Measurements from ENCODE around the gene OR1K1. TPM values are rescaled to one million over a fixed set of nuclear protein-coding genes. Genes with fewer than 3 reads are reported as not detected.
"Not testable (repeated sequence)": the region's sequence is repeated elsewhere in the genome, so short reads cannot be mapped to it uniquely, and the experiment has no call there.

Gene OR1K1
- total and polyA plus RNA-seq, 2 experiments from 2014 or later, result 0.20 TPM; not detected in 1

DNA sequence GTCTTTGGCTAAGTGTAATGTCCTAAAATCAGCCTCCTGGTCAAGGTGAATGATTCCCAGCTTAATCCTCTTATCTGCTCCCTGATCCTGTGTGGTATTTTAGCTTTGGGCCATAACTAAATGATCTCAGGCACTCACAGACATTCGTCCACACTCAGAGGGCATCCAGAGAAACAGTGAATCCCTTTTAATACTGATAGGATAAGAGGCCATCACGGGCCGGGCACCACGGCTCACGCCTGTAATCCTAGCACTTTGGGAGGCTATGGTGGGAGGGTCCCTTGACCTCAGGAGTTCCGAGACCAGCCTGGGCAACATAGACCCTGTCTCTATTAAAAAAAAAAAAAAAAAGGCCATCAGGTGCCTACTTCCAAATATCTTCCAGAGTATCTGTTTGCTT is 22.1 kb downstream of the OR1K1 start:
- Histone ChIP-seq H3K36me3 (peaks cover 37% of the 10 kb centered on the region), H3K27ac (no peak overlapping the region), H3K9me3 (ENCODE audit: low read depth) (no peaks in the 10 kb centered on the region), H3K4me1 (ENCODE audit: low read depth) (peaks cover 8% of the 10 kb centered on the region), H3K4me3 (no peak overlapping the region), H3K27me3 (no peaks in the 10 kb centered on the region)
- DNase-seq (ENCODE audit: low read depth in 1 of 2, low spot score in 1 of 2), result no peak
- TF ChIP-seq, protein P1, sequence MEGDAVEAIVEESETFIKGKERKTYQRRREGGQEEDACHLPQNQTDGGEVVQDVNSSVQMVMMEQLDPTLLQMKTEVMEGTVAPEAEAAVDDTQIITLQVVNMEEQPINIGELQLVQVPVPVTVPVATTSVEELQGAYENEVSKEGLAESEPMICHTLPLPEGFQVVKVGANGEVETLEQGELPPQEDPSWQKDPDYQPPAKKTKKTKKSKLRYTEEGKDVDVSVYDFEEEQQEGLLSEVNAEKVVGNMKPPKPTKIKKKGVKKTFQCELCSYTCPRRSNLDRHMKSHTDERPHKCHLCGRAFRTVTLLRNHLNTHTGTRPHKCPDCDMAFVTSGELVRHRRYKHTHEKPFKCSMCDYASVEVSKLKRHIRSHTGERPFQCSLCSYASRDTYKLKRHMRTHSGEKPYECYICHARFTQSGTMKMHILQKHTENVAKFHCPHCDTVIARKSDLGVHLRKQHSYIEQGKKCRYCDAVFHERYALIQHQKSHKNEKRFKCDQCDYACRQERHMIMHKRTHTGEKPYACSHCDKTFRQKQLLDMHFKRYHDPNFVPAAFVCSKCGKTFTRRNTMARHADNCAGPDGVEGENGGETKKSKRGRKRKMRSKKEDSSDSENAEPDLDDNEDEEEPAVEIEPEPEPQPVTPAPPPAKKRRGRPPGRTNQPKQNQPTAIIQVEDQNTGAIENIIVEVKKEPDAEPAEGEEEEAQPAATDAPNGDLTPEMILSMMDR (IDR thresholded peaks at IDR 0.05; ENCODE audit: low read depth, low read length), result no peak

DNA sequence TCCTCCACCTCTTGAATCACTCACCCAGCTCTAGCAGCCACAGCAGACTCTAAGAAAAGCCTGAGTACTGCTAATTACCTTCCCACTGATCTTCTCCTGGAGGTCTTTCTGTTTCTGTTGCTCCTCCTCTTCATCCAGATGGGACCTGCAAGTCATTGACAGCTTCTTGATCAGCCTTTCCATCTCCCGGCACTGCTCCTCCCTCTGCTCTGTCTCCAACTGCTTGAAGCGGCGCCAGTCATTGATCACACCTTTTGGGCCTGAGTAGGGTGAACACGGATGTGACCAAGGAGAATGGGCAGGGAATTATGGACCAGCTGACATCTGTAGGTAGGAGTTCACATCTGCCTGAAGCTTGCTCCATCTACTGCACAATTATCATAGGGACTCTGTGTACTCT is 23.0 kb downstream of the OR1K1 start:
- H3K4me1 ChIP-seq (ENCODE audit: low read depth), result peaks cover 9% of the 10 kb centered on the region
- H3K27ac ChIP-seq, result no peak overlapping the region
- H3K36me3 ChIP-seq, result peaks cover 36% of the 10 kb centered on the region
- no peaks in the 10 kb centered on the region for H3K27me3 ChIP-seq
- H3K4me3 ChIP-seq, result no peak overlapping the region
- H3K9me3 ChIP-seq (ENCODE audit: low read depth), result no peaks in the 10 kb centered on the region
- TF ChIP-seq, protein P1 (IDR thresholded peaks at IDR 0.05; ENCODE audit: low read depth, low read length), result no peak
- no peak for DNase-seq (ENCODE audit: low read depth in 1 of 2, low spot score in 1 of 2)

DNA sequence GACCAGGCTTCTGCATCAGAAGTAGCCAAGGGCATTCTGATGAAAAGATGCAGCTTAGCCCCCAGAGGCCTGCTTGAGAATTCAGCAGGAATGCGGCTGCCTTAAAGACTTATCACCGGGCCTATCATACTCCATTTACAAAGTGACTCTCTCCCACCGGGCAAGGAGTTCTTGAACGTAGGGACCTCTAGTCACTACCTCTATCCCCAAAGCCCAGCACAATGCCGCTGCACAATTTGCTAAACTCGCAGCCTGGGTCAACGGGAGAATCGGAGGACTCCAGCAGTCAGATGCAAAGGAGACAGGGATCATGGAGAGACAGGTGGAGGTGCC is 27.8 kb downstream of the OR1K1 start:
- DNase-seq (ENCODE audit: low read depth in 1 of 2, low spot score in 1 of 2), result peak; percentile 45 to 57
- H3K36me3 ChIP-seq, result peaks cover 13% of the 10 kb centered on the region
- H3K4me1 ChIP-seq (ENCODE audit: low read depth), result peaks cover 9% of the 10 kb centered on the region
- H3K27me3 ChIP-seq, result no peaks in the 10 kb centered on the region
- peak overlapping the region; percentile 82 for H3K27ac ChIP-seq
- peak overlapping the region; percentile 78 for H3K4me3 ChIP-seq
- no peaks in the 10 kb centered on the region for H3K9me3 ChIP-seq (ENCODE audit: low read depth)
- TF ChIP-seq, protein P1 (IDR thresholded peaks at IDR 0.05; ENCODE audit: low read depth, low read length), result no peak

DNA sequence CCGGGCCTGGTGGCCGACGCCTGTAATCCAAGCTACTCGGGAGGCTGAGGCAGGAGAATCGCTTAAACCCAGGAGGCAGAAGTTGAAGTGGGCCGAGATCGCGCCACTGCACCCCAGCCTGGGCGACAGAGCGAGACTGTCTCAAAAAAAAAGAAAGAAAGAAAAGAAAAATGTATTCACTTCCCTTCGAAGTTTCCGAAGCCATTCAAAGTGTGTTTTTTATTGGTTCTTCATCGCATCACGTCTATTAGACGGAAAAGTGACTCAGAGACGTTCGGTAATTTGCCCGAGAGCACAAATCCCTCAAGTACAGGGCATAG is 29.0 kb downstream of the OR1K1 start:
- not testable (repeated sequence) for DNase-seq (ENCODE audit: low read depth in 1 of 2, low spot score in 1 of 2); H3K27me3 ChIP-seq; H3K9me3 ChIP-seq (ENCODE audit: low read depth); H3K4me1 ChIP-seq (ENCODE audit: low read depth)
- peaks cover 13% of the 10 kb centered on the region for H3K36me3 ChIP-seq
- peak overlapping the region; percentile 82 for H3K27ac ChIP-seq
- H3K4me3 ChIP-seq, result peak overlapping the region; percentile 78

DNA sequence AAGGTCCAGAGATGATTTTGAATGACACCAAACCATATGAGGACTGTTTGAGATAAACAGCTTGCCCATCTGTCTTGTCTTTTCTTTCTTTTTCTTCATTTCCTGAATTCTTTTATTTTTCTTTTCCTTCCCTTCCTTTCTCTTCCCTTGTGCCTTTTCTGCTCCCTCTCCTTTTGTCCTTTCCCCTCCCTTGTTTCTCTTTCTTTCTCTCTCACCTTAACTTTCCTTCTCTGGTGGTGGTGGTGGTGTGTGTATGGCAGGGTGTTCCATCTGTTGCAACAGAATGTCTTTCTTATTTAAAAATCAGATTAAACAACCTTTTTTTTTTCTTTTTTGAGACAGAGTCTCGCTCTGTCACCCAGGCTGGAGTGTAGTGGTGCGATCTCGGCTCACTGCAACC is 32.3 kb downstream of the OR1K1 start:
- Histone ChIP-seq H3K36me3 (no peaks in the 10 kb centered on the region), H3K4me3 (no peak overlapping the region), H3K27me3 (no peaks in the 10 kb centered on the region), H3K4me1 (ENCODE audit: low read depth) (no peaks in the 10 kb centered on the region), H3K9me3 (ENCODE audit: low read depth) (no peaks in the 10 kb centered on the region), H3K27ac (no peak overlapping the region)
- TF ChIP-seq, protein P1 (IDR thresholded peaks at IDR 0.05; ENCODE audit: low read depth, low read length), result no peak
- no peak for DNase-seq (ENCODE audit: low read depth in 1 of 2, low spot score in 1 of 2)

DNA sequence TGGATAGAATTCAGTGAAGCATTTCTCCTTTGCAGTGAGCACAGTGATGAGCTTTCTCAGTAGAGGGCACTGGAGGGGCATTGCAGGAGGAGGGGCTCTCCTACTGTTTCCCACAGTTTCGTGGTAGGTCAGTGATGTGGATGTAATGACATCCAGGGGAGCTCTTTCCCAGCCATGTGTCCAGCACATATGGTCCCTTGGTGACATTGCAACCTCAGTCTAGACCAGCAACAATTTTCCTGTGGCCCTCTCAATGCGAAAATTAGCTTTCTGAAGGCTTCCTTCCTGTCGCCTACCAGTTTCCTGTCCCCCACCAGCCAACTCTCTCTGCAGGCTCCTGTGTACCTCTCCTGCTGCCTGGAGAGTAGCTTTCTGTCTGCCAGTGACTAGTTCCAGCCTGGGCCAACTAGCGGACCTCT is 35.4 kb downstream of the OR1K1 start:
- H3K4me1 ChIP-seq (ENCODE audit: low read depth), result no peaks in the 10 kb centered on the region
- no peak overlapping the region for H3K27ac ChIP-seq
- TF ChIP-seq, protein P1 (IDR thresholded peaks at IDR 0.05; ENCODE audit: low read depth, low read length), result peak; percentile 3
- H3K4me3 ChIP-seq, result no peak overlapping the region
- no peaks in the 10 kb centered on the region for H3K9me3 ChIP-seq (ENCODE audit: low read depth)
- no peaks in the 10 kb centered on the region for H3K27me3 ChIP-seq
- H3K36me3 ChIP-seq, result no peaks in the 10 kb centered on the region
- peak in 1 of 2 donors; percentile 22 for DNase-seq (ENCODE audit: low read depth in 1 of 2, low spot score in 1 of 2)
